ENCODE results near the gene CDC25A.

CDC25A gene

DNA sequence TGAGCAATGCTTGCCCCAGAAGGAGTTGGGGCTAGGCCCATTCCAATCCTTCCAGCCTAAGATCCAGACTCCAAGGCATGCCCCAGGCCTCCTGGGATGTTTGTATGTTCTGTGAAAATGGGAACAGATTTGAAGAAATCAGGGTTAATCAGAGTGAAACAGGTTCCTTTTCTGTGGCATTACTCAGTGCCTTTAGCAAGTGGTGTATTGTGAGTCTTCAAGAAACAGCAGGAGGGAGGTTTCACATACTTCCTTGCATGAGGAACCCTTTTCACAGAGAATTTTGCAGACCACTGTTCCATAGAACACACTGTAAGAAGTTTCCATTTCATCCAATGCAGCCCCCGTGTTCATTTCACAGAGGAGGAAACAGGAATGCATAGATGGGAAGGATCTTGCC, 8.4 kb upstream of the CDC25A start:
- DNase-seq (ENCODE audit: low read depth, low spot score), result no peak

DNA sequence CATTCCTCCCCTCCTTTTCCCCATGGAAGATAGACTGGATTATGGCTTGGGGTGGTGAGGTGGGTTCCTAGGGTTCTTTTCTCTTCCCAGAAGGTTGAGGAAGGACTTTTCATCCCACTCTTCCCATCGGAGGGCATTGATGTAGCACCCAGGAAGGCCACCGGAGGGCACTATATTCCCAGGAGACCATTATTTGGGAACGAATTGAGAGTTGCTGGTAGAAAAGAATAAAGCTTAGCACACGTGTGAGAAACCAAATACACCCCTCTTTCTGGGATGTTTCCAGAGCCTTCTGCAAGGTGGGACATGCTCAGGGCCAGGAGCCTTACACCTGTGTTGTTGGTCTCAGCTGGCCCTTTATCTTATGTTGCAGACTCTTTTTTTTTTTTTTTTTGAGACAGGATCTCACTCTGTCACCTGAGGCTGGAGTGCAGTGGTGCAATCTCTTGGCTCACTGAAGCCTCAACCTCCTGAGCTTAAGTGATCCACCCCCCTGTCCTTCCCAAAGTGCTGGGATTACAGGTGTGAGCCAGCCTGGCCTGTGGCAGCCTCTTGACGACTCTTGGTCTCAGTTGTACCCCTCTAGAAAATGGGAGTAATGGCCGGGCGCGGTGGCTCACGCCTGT, 6.3 kb upstream of the CDC25A start:
- DNase-seq (ENCODE audit: low read depth, low spot score), result no peak

DNA sequence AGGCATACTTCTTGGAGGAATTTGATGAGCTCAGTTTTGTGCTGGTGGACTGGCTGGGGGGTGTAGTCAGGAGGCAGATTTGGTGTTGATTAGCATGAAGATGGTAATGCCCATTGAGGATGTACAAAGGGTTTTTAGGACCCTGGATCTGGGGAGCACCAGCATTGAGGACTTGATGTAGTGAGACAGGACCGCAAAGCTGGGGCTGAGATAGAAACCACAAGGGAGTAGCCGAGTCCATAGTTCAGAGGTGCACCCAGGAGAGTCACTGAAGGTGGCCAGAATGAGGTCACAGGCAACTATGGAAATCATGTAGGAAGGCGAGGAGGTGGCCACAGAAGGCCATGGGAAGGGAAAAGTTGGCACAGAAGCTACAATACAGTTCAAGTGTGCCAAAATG, 2.7 kb upstream of the CDC25A start:
- DNase-seq (ENCODE audit: low read depth, low spot score), result no peak

DNA sequence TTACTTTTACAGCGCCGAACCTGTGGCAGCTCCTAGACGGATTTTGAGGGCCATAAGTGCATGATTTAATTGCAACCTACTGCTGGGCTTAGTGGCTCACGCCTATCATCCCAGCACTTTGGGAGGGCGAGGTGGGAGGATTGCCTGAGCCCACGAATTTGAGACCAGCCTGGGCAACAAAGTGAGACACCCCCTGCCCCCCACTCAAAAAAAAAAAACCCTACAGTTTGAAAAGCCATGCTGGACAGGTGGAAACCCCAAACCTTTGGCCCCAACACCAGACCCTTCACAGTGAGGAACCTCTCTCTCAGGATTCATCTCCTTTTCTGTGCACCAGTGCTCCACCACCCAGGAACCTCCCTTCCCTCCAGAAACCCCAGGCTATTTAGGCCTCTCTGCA, 1.1 kb upstream of the CDC25A start:
- DNase-seq (ENCODE audit: low read depth, low spot score), result no peak

- DNase-seq (ENCODE audit: low read depth, low spot score), result no peak
These were observed 495 bp downstream of the CDC25A start for GRCh38 chr3:48187579-48188265.

DNA sequence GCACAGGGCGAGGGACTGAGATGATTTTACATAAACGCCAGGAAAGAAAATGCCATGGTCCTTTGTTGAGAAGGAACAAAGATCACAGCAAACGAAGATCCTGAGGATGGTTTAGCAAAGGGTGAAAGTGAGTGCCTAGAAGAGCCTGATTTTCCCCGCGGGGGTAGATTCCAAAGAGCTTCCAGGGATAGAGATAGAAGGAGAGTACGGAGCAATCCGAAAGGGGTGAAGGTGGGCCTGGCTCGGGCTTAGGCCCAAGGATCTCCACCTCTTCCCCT, 977 bp downstream of the CDC25A start:
- no peak for DNase-seq (ENCODE audit: low read depth, low spot score)

DNA sequence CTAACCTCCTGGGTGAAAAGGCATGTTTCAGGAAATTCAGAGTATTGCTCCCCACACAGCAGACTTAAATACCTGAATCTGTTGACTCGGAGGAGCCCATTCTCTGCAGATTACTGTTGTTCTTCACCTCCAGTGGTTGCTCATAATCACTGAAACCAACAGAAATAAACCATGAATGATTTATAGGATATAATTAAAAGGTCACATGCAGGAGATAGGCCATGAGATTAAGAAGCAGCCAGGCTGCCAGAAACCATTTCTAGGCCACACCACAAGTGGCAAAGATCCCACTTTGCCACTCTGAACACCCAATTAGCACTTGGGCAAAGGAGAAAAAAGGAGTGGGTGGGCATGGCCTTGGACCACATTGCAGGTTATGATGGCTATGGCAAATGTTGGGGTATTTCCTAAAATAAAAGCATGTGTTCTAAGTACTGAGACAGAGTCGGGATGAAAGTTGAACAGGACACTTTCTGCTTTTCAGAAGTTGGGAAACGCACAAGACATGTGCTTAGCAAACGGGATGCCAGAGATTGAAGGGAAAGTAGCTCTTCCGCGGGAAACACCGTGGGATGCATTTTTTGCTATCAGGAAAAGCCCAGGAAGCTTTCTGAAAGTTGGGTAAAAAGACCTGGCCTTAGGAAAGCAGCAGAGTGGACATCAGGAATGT, 1.5 kb downstream of the CDC25A start:
- DNase-seq (ENCODE audit: low read depth, low spot score), result no peak

- no peak for DNase-seq (ENCODE audit: low read depth, low spot score)
These were observed 3.1 kb downstream of the CDC25A start for GRCh38 chr3:48185129-48185528.

DNA sequence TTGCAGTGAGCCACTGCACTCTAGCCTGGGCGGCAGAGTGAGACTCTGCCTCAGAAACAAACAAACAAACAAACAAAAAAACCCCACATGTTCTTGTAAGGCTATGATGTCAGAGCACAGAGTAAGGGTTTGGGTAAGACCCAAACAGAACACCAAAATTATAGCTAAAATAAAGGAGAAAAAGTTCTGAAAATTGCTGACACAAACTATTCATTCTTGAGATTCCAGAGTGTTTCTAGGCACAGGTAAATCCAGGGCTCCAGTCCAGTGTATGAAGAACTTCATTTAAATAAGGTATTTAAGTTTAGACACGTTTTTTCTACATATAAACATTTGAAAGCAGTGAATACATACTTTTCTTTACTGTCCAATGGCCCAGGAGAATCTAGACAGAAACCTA, 3.9 kb downstream of the CDC25A start:
- DNase-seq (ENCODE audit: low read depth, low spot score), result no peak

- no peak for DNase-seq (ENCODE audit: low read depth, low spot score)
These were observed 7.5 kb downstream of the CDC25A start for GRCh38 chr3:48180531-48181253.

DNA sequence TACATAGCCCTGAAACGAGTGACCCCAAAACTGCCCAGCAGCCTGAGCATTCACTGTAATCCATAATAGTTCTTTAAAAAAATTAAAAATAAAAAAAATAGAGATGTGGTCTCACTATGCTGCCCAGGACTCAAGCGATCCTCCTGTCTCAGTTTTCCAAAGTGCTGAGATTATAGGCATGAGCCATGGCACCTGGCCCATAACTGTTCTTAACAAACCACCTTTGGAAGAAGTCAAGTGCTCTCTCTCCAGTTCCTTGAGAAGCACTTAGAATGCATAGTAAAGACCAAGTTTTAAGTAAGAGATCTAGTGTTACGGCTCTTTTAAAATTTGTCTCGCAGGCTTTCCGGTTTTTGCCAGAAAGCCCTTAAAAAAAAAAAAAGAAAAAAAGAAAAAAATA, 8.2 kb downstream of the CDC25A start:
- DNase-seq (ENCODE audit: low read depth, low spot score), result no peak

GRCh38 chr3:48178072-48178471, 10.1 kb downstream of the CDC25A start:
- DNase-seq (ENCODE audit: low read depth, low spot score), result no peak

DNA sequence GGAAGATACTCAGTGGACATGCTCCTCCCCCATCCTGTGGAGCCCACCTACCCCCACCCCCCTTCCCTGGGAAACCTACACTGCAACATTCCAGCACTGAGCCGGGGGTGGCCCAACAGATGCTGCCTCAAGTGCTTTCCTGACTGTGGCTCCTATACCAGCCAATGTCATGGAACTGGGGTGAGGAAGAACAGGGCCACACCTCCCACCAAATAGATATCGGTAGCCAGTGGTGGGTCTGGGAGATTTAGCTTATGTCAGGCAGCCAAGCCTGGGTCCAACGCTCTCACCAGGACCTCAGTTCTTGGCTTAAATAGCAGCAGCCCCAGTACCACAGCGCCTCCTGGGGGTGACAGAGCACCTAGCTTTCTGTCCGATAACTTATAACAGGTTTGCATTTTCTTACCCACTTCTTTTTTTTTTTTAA, 30.3 kb downstream of the CDC25A start:
- DNase-seq (ENCODE audit: low read depth, low spot score), result no peak

DNA sequence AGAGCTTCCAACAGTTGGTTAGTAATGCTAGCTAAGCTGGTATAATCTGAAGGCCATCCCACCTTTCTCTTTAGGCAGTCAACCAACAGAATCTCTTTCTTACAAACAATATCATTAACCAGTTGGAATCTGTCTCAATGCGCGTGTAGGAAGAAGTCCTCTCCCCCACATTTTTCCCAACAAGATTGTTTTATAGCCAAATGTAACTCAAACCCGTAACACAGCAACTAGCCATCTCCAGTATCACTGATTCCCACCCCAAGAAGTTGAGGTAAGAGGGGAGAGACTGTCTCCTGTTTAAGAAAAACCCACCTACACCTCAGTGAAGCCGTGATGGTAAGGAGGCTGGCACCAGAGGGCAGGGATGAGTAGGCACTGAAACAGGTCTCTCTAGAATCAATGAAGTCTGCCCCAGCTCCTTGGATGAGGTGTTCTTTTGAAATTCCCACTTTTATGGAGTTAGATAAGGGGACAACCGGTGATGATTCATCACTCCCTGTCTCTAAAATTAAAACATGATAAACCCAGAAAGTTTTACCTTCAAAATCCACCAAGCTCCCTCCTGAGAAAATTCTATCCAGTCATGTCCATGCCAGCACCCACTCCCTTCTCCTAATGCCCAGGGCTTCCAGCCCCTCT, 30.9 kb downstream of the CDC25A start:
- no peak for DNase-seq (ENCODE audit: low read depth, low spot score)

DNA sequence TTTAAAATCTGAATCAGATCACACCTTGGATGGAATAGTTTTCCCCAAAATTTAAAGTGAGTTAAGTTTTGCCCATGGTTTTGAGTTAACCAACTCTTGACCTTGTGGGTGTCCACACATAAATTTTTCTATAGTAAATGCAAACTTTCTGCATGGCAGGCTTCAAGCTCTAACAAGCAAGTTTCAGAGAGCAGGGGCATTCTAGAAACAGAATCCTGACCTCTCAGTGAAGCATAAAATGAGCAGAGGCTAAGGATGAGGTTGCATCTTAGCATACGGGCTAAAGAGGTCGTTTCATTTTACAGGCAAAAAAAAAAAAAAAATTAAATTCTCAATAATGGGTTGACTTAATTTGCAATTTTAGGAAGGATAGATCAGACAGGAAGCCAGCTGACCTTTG, 32.1 kb downstream of the CDC25A start:
- no peak for DNase-seq (ENCODE audit: low read depth, low spot score)

DNA sequence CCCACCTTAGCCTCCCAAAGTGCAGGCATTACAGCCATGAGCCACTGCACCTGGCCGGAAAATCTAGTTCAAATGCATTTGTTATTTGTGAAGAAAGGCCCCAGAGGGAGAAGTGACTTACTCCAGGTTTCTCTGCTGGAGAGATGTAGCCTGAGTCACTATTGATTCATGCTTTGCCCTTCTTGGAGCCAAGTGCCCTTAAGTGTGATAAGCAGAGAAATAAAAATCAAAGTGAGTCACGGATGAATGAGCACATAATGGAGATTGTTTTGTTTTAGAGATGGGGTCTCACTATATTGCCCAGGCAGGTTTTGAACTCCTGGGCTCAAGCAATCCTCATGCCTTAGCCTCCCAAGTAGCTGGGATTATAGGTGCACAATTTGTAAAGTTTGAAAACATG, 33.1 kb downstream of the CDC25A start:
- no peak for DNase-seq (ENCODE audit: low read depth, low spot score)

- DNase-seq (ENCODE audit: low read depth, low spot score), result no peak
These were observed 36.3 kb downstream of the CDC25A start for GRCh38 chr3:48151807-48152427.

DNA sequence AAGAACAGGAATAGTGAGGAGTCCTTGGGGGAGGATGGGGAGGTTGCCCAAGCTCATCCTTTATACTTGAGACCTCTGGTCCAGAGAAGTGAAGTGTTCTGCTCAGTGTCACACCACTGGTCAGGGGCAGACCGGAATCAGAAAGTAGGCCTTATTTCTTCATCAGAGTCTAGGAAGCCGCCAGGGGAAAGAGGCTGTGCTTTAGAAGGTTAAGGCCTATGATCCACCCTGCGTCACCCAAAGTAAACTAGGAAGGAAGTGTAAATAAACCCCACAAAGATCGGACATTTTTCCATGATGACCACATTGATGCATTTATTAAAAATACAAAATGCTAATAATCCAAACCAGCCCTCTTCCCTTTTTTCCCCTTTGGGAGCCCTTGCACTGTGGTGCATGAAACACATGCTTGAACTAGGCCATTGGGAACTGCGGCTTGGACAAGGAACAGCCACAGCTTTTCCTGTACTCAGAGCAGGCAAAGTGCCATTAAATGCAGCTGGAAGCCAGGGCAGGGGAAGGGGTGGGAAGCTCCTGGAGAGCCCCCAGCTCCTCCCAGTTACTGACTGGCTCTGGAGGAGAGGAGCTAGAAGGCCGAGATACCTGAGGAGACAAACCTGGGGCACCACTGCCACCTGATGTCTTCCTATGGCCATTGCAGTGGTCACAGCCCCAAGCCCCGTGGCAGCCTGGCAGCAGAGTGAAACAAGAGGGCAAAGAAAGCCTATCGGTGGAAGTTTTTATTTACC, 37.0 kb downstream of the CDC25A start:
- DNase-seq (ENCODE audit: low read depth, low spot score), result no peak

GRCh38 chr3:48143992-48144391, 44.2 kb downstream of the CDC25A start:
- no peak for DNase-seq (ENCODE audit: low read depth, low spot score)

DNA sequence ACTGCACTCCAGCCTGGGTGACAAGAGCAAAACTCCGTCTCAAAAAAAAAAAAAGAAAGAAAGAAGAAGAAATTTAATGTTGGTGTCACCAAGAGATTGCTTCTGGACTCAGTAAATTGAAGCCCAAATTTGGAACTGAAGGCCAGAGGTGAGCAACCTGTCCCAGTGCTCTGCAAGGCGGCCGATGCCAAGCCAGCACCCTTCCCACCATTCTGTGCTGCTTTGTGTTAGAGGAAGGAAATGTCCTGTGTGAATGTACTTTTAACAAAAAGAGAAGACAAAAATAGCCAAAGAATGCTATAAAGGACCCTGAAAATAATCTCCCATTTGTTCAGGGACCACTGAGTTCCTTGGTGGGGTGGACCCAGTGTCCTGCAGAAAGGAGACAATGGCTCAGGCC, 44.6 kb downstream of the CDC25A start:
- DNase-seq (ENCODE audit: low read depth, low spot score), result no peak

- no peak for DNase-seq (ENCODE audit: low read depth, low spot score)
These were observed 45.8 kb downstream of the CDC25A start for GRCh38 chr3:48142316-48142870.
